ENCODE data around the gene FBXO33.

FBXO33 gene

GRCh38 chr14:39417014-39417413, 15.2 kb downstream of the FBXO33 start:
- DNase-seq (ENCODE audit: extremely low read depth, low read depth): peak; percentile 22
- TF ChIP-seq CTCF (IDR thresholded peaks at IDR 0.05; ENCODE audit: low read depth, low read length): peak; percentile 42

DNA sequence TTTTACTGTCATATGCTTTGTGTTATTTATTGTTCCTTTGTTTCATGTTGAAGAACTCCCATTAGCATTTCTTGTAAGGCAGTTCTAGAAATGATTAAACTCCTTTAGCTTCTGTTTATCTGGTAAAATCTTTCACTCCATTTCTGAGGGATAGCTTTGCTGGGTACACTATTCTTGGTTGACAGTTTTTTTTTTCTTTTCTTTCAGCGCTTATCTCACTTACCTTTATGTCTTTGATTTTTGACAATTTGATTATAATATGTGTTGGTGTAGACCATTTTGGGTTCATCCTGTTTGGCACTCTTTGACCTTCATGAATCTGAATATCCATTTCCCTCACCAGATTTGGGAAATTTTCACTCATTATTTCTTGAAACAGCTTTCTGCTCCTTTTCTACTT, 16.2 kb downstream of the FBXO33 start:
- no peak for DNase-seq (ENCODE audit: extremely low read depth, low read depth)
- no peak for TF ChIP-seq CTCF (IDR thresholded peaks at IDR 0.05; ENCODE audit: low read depth, low read length)

- TF ChIP-seq CTCF (IDR thresholded peaks at IDR 0.05; ENCODE audit: low read depth, low read length): no peak
- no peak for DNase-seq (ENCODE audit: extremely low read depth, low read depth)
Measured at GRCh38 chr14:39406560-39406959, 25.7 kb downstream of the FBXO33 start.

- no peak for DNase-seq (ENCODE audit: extremely low read depth, low read depth)
- TF ChIP-seq CTCF (IDR thresholded peaks at IDR 0.05; ENCODE audit: low read depth, low read length): no peak
Measured at GRCh38 chr14:39398382-39398781, 33.9 kb downstream of the FBXO33 start.

- no peak for DNase-seq (ENCODE audit: extremely low read depth, low read depth)
Measured at GRCh38 chr14:39396448-39396847, 35.8 kb downstream of the FBXO33 start.

GRCh38 chr14:39395555-39396254, 36.5 kb downstream of the FBXO33 start:
- no peak for DNase-seq (ENCODE audit: extremely low read depth, low read depth)
- TF ChIP-seq CTCF (IDR thresholded peaks at IDR 0.05; ENCODE audit: low read depth, low read length): no peak

More at GRCh38 chr14:39396448-39396847, 35.8 kb downstream of the FBXO33 start:
- no peak for TF ChIP-seq CTCF (IDR thresholded peaks at IDR 0.05; ENCODE audit: low read depth, low read length)

DNA sequence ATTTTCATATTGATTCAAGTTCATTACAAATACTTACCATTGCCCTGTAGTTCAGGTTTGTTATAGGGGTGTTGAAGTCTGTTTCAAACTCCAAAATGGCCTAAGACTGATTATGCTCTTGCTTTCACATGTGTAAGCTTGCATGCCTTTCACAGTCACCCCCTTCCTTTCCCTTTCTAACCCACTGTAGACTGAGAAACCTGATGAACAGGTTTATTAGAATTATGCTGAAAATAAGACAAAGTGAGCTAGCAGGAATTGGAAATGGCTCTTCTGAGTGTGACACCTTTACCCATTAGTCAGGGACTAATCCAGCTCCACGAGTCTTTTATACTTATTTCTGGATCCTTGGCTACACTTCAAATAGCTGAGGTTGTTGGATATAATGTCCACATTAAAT, 38.9 kb downstream of the FBXO33 start:
- DNase-seq (ENCODE audit: extremely low read depth, low read depth): no peak
- TF ChIP-seq CTCF (IDR thresholded peaks at IDR 0.05; ENCODE audit: low read depth, low read length): no peak
